Vagina (tissue), 2 donors: ENCODE measurements around the gene HDAC6.

Source experiments
- POLR2A ChIP-seq, 2 donors: fragments of 450-650 bp; IDR thresholded peaks; one replicate each; pipeline ENCODE4 v1.6.1; 2017; ENCODE audit warnings: antibody characterized with exemption in 2 of 2, mild to moderate bottlenecking in 2 of 2, moderate library complexity in 2 of 2
- TF ChIP-seq, protein P1 (sequence below), 3 experiments: fragments of 450-650 bp in 2 of 3; fragments of 200-600 bp in 1 of 3; sonication (generic) in 1 of 3; IDR thresholded peaks; one replicate each; pipeline ENCODE4 v1.5.1; 2017 to 2019; ENCODE audit warnings: antibody characterized with exemption in 3 of 3, mild to moderate bottlenecking in 2 of 3, moderate library complexity in 2 of 3

- TF ChIP-seq, protein P1, sequence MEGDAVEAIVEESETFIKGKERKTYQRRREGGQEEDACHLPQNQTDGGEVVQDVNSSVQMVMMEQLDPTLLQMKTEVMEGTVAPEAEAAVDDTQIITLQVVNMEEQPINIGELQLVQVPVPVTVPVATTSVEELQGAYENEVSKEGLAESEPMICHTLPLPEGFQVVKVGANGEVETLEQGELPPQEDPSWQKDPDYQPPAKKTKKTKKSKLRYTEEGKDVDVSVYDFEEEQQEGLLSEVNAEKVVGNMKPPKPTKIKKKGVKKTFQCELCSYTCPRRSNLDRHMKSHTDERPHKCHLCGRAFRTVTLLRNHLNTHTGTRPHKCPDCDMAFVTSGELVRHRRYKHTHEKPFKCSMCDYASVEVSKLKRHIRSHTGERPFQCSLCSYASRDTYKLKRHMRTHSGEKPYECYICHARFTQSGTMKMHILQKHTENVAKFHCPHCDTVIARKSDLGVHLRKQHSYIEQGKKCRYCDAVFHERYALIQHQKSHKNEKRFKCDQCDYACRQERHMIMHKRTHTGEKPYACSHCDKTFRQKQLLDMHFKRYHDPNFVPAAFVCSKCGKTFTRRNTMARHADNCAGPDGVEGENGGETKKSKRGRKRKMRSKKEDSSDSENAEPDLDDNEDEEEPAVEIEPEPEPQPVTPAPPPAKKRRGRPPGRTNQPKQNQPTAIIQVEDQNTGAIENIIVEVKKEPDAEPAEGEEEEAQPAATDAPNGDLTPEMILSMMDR (IDR thresholded peaks at IDR 0.05), result no peak
- TF ChIP-seq POLR2A (IDR thresholded peaks at IDR 0.05), result no peak
Measured at GRCh38 chrX:48852857-48853256, 51.0 kb downstream of the HDAC6 start.
